ENCODE results near the gene APOA1.
"Not testable (repeated sequence)": the region's sequence is repeated elsewhere in the genome, so short reads cannot be mapped to it uniquely, and the experiment has no call there.

The APOA1 gene

DNA sequence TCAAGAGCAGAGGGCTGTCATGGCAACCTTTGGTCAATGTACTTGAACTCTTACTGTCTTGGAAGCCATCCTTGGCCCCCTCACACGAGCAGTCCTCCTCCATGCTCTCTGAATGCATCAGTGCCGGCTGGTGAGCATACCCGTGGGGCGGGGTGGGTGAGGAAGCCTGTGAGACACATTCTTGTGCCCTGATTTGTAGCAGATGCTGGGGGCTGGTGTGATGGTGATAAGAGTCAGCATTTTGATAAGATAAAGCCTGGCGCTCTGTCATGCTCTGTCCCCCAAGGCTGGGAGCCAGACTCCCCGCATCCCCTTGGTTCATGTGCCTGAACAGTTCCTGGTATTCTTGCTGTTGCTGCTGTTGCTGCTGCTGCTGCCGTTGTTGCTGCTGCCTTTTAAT, 20.5 kb upstream of the APOA1 start:
- DNase-seq (ENCODE audit: low read depth) = no peak

DNA sequence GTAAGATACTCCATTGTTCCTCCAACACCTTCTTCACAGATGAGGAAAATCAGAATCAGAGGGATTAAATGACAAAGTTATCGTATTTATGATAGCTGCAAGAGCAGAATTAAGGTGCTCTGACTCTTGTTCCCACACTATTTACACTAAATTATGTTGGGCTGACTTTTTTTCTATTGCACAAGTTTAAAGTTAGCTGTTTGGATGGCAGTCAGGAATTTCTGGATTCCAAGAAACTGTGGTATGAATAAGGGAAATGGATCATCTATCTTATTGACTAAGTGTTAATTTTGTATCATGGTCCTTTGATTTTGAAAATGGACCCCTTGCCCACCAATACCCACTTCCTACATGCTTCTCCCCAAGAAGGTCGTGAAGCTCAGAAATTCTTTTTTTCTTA, 19.9 kb upstream of the APOA1 start:
- DNase-seq (ENCODE audit: low read depth) = no peak

DNA sequence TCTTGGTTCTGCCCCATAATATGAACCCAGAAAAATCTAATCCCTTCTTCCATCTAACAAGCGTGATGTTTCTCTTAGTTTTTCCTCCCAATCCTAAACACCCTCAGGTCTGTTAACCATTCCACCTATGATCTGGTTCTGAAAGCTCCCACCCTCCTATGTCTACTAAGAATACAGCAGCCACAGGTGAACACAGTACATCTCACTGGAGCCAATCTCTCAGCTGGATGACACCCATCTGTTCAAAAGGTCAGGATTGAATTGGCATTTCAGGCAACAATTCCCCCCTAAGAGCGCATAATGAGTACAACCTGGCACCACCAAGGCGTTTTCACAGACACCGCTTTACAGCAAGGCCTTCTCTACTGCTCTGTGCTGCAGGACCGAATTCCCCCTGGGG, 19.0 kb upstream of the APOA1 start:
- DNase-seq (ENCODE audit: low read depth) = no peak

DNA sequence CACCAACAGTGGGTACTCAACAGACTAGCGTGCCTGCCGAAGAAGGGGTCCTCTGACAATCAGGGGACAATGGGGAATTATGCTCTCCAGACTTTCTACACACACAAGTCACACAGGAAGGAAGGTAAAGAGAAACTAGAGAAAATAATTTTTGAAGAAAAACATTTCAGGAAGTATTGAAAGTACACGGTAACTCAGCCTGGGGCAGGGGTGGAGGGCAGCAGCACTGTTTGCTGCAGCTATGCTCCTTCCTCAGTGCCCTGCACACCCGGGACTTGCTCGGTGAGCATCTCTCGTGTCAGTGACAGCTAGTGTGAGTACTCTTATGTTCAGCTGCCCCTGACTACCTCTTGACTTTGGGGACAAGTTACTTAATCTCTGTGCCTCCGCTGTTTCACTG, 18.0 kb upstream of the APOA1 start:
- DNase-seq (ENCODE audit: low read depth) = no peak

DNA sequence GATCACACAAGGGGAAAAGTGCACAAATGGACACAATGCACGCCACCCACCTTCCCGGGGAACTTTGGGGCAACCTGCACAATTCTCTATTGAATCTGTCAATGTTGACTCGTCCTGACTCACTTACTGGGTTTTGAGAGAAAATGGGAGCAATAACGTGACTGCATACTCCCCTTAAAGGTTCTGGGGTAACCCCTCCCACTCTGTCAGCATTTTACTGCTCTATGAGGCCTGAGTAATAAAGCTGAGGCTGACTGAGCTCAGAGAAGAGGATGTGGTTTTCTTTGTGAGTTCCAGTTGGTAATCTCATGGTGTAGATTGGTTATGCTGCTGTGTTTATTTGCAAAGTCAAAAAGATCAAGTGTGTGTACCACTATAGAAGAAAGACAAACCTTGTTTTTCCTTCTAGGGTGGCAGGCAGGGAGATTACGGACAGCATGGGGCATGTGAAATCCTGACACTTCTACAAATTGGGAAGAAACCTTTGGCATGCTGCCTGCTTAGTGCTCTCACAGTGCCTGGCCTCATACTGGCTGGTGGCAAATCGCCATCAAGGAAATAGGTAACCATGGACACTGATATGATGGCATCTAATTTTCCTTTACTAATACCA, 16.1 kb upstream of the APOA1 start:
- peak; percentile 54 for DNase-seq (ENCODE audit: low read depth)

- no peak for DNase-seq (ENCODE audit: low read depth)
These were observed 15.0 kb upstream of the APOA1 start for GRCh38 chr11:116852261-116853031.

DNA sequence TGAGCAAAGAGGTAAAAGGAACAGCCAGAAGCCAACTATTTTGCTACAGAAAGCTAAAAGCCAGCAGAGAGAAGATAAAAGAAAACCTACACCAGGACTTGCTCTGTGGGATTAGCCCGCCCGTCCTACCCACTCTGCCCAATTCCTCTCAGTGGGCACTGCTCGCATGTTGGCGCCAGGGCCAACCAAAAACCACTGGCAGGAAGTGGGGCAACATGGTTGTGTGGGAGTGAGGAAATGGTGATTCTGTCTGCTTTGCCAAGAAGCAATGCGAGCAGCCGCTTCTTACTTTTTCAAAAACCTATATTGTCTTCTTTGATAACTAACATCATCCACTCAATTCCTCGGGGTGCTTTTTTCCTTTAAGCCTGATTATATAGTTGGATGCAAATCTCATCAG, 14.2 kb upstream of the APOA1 start:
- DNase-seq (ENCODE audit: low read depth) = peak; percentile 42

GRCh38 chr11:116849486-116849885, 12.1 kb upstream of the APOA1 start:
- no peak for DNase-seq (ENCODE audit: low read depth)

GRCh38 chr11:116849060-116849459, 11.6 kb upstream of the APOA1 start:
- DNase-seq (ENCODE audit: low read depth) = no peak

GRCh38 chr11:116847612-116848011, 10.2 kb upstream of the APOA1 start:
- no peak for DNase-seq (ENCODE audit: low read depth)

DNA sequence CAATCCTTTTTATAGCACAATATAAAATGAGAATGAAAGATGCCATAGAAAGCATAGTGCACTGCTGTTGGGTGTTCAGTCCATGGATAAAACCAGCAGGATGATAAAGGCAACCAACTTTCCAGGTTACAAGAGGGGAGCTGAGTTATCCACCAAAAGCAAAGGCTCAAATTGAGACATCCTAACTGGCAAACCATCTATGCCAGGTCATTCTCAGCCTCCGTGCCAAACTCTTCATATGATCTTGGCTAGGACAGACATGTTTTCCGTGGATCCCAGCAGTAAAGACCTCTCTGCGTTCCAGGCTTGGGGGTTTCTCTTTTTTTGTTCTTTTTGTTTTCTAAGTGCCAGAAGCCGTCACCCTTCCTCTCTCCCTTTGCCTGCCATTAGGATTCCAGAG, 7.3 kb upstream of the APOA1 start:
- DNase-seq (ENCODE audit: low read depth) = no peak

DNA sequence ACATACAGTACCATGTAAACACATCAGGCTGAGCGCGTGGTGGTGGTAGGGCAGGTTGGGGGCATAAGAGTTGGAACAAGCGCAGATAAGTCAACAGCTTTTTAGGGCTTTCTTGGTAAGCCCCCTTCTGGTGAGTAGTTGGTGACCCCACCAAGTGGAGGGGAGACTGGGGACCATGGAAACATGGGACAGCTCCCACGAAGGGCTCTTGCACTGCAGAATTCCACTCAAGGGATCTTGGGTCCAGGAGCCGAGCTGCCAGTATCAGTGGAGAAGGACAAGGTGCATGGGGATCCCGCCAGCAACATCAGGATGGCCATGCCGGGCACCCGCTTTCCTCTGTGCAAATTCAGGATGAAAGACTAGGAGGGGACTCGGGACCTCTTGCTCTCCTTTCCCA, 6.2 kb upstream of the APOA1 start:
- DNase-seq (ENCODE audit: low read depth) = no peak

GRCh38 chr11:116842909-116843308, 5.5 kb upstream of the APOA1 start:
- no peak for DNase-seq (ENCODE audit: low read depth)

- DNase-seq (ENCODE audit: low read depth) = no peak
These were observed 4.7 kb upstream of the APOA1 start for GRCh38 chr11:116842117-116842516.

GRCh38 chr11:116840746-116841296, 3.4 kb upstream of the APOA1 start:
- no peak for DNase-seq (ENCODE audit: low read depth)

GRCh38 chr11:116840224-116840745, 2.9 kb upstream of the APOA1 start:
- no peak for DNase-seq (ENCODE audit: low read depth)

GRCh38 chr11:116838321-116839084, 1.1 kb upstream of the APOA1 start:
- no peak for DNase-seq (ENCODE audit: low read depth)

DNA sequence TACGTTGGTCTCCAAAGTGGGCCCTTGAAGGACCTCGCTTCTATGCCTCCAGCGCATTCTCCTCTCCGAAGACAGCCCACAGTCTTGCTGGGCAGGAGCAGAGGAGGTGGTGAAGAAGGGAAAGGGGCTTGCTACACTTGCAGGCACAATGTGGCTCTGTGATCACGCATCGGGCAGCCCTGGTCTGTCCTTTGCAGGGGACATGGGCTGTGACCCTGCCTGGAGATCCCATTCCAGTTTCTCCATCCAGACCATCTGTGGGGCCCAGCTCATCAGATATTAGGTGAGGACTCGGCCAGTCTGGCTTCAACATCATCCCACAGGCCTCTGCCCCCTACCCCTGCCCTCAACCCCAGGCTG, 810 bp downstream of the APOA1 start:
- DNase-seq (ENCODE audit: low read depth) = no peak

DNA sequence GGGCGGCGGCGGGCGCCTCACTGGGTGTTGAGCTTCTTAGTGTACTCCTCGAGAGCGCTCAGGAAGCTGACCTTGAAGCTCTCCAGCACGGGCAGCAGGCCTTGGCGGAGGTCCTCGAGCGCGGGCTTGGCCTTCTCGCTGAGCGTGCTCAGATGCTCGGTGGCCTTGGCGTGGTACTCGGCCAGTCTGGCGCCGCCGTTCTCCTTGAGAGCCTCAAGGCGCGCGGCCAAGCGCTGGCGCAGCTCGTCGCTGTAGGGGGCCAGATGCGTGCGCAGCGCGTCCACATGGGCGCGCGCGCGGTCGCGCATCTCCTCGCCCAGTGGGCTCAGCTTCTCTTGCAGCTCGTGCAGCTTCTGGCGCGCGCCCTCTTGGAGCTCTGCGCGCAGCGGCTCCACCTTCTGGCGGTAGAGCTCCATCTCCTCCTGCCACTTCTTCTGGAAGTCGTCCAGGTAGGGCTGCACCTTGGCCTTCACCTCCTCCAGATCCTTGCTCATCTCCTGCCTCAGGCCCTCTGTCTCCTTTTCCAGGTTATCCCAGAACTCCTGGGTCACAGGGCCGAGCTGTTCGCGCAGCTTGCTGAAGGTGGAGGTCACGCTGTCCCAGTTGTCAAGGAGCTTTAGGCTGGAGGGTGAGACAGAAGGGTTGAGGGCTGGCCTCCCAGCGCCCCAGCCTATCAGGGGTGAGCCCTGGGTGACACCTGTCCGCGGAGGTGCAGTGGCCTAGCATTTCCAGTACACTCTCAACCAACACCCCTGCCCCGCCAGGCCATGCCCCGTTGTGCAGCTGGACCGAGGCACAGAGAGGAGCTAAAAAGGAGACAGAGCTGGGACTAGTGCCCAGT, 1.4 kb downstream of the APOA1 start:
- DNase-seq (ENCODE audit: low read depth) = peak; percentile 71

GRCh38 chr11:116835042-116835772, 2.2 kb downstream of the APOA1 start:
- DNase-seq (ENCODE audit: low read depth) = no peak

- not testable (repeated sequence) for DNase-seq (ENCODE audit: low read depth)
These were observed 2.8 kb downstream of the APOA1 start for GRCh38 chr11:116834535-116835041.

Measured in T follicular helper cell (primary cell).